Loucy (cell line): ENCODE results near the gene ENPEP.

Experiments
- CTCF ChIP-seq: fragments of 200-600 bp; sonication (generic); conservative IDR thresholded peaks from 2 replicates; pipeline ENCODE4 v1.5.1; 2014; ENCODE audit warnings: mild to moderate bottlenecking, antibody characterized with exemption, low read length
- EZH2phosphoT487 ChIP-seq: fragments of 200-600 bp; IDR thresholded peaks from 2 replicates; pipeline ENCODE4 v1.6.1; 2018; ENCODE audit warnings: antibody characterized with exemption, mild to moderate bottlenecking, moderate library complexity, borderline replicate concordance

- peak; percentile 74 for TF ChIP-seq CTCF
- no peak for TF ChIP-seq EZH2phosphoT487
Observed at GRCh38 chr4:110514889-110515479, 39.0 kb downstream of the ENPEP start.
